NCI-H2227 (cell line): ENCODE data around the gene PFKFB4.

Experiments
- DNase-seq: peaks from one replicate; lab custom pipeline; 2025; ENCODE audit not compliant: unreplicated experiment; lab: John Stamatoyannopoulos, UW

Gene PFKFB4

GRCh38 chr3:48468329-48468731 lies 88.3 kb downstream of the PFKFB4 start:
- DNase-seq = no peak
